ENCODE results near the gene SKIC8.

DNA sequence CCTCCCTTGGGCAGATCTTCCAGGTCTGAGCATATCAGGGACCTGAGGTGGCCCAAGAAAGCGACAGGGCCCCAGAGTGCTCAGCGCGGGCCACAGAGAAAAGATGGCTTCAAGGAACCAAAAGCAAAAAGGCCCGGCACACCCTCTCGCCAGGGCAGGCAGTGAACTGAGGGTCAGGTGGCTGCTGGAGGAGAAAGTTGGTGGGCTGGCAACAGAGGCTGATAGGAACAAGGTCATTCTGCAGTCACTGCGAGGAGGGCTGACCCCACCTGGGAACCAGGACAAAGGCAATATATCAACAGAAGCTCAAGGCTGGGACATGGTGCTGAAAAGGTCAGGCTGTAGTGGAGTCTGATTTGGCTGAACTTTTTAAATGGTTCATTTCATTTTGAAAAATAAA, 62.3 kb downstream of the SKIC8 start:
- no peak for TF ChIP-seq POLR2A (IDR thresholded peaks at IDR 0.05)
- TF ChIP-seq, protein P1, sequence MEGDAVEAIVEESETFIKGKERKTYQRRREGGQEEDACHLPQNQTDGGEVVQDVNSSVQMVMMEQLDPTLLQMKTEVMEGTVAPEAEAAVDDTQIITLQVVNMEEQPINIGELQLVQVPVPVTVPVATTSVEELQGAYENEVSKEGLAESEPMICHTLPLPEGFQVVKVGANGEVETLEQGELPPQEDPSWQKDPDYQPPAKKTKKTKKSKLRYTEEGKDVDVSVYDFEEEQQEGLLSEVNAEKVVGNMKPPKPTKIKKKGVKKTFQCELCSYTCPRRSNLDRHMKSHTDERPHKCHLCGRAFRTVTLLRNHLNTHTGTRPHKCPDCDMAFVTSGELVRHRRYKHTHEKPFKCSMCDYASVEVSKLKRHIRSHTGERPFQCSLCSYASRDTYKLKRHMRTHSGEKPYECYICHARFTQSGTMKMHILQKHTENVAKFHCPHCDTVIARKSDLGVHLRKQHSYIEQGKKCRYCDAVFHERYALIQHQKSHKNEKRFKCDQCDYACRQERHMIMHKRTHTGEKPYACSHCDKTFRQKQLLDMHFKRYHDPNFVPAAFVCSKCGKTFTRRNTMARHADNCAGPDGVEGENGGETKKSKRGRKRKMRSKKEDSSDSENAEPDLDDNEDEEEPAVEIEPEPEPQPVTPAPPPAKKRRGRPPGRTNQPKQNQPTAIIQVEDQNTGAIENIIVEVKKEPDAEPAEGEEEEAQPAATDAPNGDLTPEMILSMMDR (IDR thresholded peaks at IDR 0.05): no peak
